Measurements from ENCODE around the gene NT5C3B.
"Not testable (repeated sequence)": the region's sequence is repeated elsewhere in the genome, so short reads cannot be mapped to it uniquely, and the experiment has no call there.

Gene NT5C3B

GRCh38 chr17:41784207-41784744, 51.8 kb downstream of the NT5C3B start:
- DNase-seq (ENCODE audit: low read depth in 2 of 2), result no peak

GRCh38 chr17:41782142-41782541, 53.9 kb downstream of the NT5C3B start:
- DNase-seq (ENCODE audit: low read depth in 2 of 2), result no peak

GRCh38 chr17:41781404-41782110, 54.5 kb downstream of the NT5C3B start:
- no peak for DNase-seq (ENCODE audit: low read depth in 2 of 2)

GRCh38 chr17:41779954-41780353, 56.1 kb downstream of the NT5C3B start:
- no peak for DNase-seq (ENCODE audit: low read depth in 2 of 2)

- DNase-seq (ENCODE audit: low read depth in 2 of 2), result no peak
Observed at GRCh38 chr17:41777574-41778188, 58.4 kb downstream of the NT5C3B start.

GRCh38 chr17:41777157-41777573, 58.9 kb downstream of the NT5C3B start:
- DNase-seq (ENCODE audit: low read depth in 2 of 2), result no peak

- not testable (repeated sequence) for DNase-seq (ENCODE audit: low read depth in 2 of 2)
Observed at GRCh38 chr17:41776262-41776900, 59.7 kb downstream of the NT5C3B start.

- DNase-seq (ENCODE audit: low read depth in 2 of 2), result no peak
Observed at GRCh38 chr17:41775394-41776226, 60.4 kb downstream of the NT5C3B start.
